HL-60 (cell line): Measurements from ENCODE around the gene HTR2A.

Source experiments
- DNase-seq, 2 experiments: peaks; one replicate each; pipeline ENCODE4 v3.0.0-alpha.2; 2010 to 2020; ENCODE audit warnings: low read depth in 1 of 2, low spot score in 1 of 2
- H3K27ac ChIP-seq: fragments of 250-450 bp; sonication (Bioruptor Pico); replicated peaks from 2 replicates; pipeline ENCODE4 v1.5.1; 2020; ENCODE audit warnings: mild to moderate bottlenecking, moderate library complexity
- H3K27me3 ChIP-seq: fragments of 250-450 bp; sonication (Bioruptor Pico); 2 replicates; pipeline ENCODE4 v1.5.1; 2021; ENCODE audit warnings: mild to moderate bottlenecking, moderate library complexity; ENCODE audit not compliant: insufficient read depth, poor library complexity, severe bottlenecking
- H3K4me3 ChIP-seq: replicated peaks from 2 replicates; pipeline ENCODE4 v1.5.1; 2011; ENCODE audit warnings: mild to moderate bottlenecking, control low read depth, low read length; ENCODE audit not compliant: insufficient read depth
- CTCF ChIP-seq: IDR thresholded peaks from one replicate; pipeline ENCODE4 v1.5.1; 2011; ENCODE audit warnings: low read length, control low read depth, inconsistent platforms; ENCODE audit not compliant: insufficient read depth
- GABPA ChIP-seq: IDR thresholded peaks from 2 replicates; pipeline ENCODE4 v1.6.1; 2012; ENCODE audit warnings: low read depth
- POLR2AphosphoS5 ChIP-seq: IDR thresholded peaks from 2 replicates; pipeline ENCODE4 v1.6.1; 2012; ENCODE audit warnings: low read depth
- REST ChIP-seq: IDR thresholded peaks from 2 replicates; pipeline ENCODE4 v1.6.1; 2012; ENCODE audit warnings: low read depth; ENCODE audit not compliant: insufficient replicate concordance
- SPI1 ChIP-seq: IDR thresholded peaks from 2 replicates; pipeline ENCODE4 v1.6.1; 2012; ENCODE audit warnings: low read depth, mild to moderate bottlenecking, borderline replicate concordance

Gene HTR2A

GRCh38 chr13:46899801-46900200, 2.9 kb upstream of the HTR2A start:
- Histone ChIP-seq H3K27me3 (peaks cover 21% of the 10 kb centered on the region), H3K27ac (no peak overlapping the region), H3K4me3 (no peak overlapping the region)
- TF ChIP-seq POLR2AphosphoS5 (no peak), GABPA (no peak), CTCF (no peak), SPI1 (no peak), REST (no peak)
- no peak for DNase-seq

GRCh38 chr13:46895381-46895780, 1.5 kb downstream of the HTR2A start:
- no peak for DNase-seq
- Histone ChIP-seq H3K4me3 (no peak overlapping the region), H3K27ac (no peak overlapping the region), H3K27me3 (peaks cover 35% of the 10 kb centered on the region)
- TF ChIP-seq CTCF (no peak), SPI1 (no peak), POLR2AphosphoS5 (no peak), GABPA (no peak), REST (no peak)

GRCh38 chr13:46894568-46894967, 2.3 kb downstream of the HTR2A start:
- Histone ChIP-seq H3K4me3 (peak overlapping the region; percentile 74), H3K27me3 (peaks cover 35% of the 10 kb centered on the region), H3K27ac (no peak overlapping the region)
- DNase-seq: no peak
- TF ChIP-seq POLR2AphosphoS5 (no peak), GABPA (no peak), REST (no peak), CTCF (no peak), SPI1 (no peak)
